DMS79 (cell line): ENCODE measurements around the gene SFSWAP.

ENCODE experiments used
- DNase-seq: peaks from one replicate; lab custom pipeline; 2025; lab: John Stamatoyannopoulos, UW

The SFSWAP gene

GRCh38 chr12:131834798-131835615 lies 124.1 kb downstream of the SFSWAP start:
- no peak for DNase-seq

GRCh38 chr12:131835616-131836171 lies 124.8 kb downstream of the SFSWAP start:
- DNase-seq = no peak

- no peak for DNase-seq
These were observed 125.3 kb downstream of the SFSWAP start for GRCh38 chr12:131836193-131836592.

- no peak for DNase-seq
These were observed 126.0 kb downstream of the SFSWAP start for GRCh38 chr12:131836714-131837397.

GRCh38 chr12:131840643-131841416 lies 129.9 kb downstream of the SFSWAP start:
- DNase-seq = no peak

- DNase-seq = no peak
These were observed 130.7 kb downstream of the SFSWAP start for GRCh38 chr12:131841547-131841946.

- DNase-seq = no peak
These were observed 131.3 kb downstream of the SFSWAP start for GRCh38 chr12:131842169-131842568.

GRCh38 chr12:131843527-131843926 lies 132.6 kb downstream of the SFSWAP start:
- no peak for DNase-seq

GRCh38 chr12:131844140-131844539 lies 133.2 kb downstream of the SFSWAP start:
- no peak for DNase-seq

GRCh38 chr12:131844656-131845055 lies 133.8 kb downstream of the SFSWAP start:
- no peak for DNase-seq

GRCh38 chr12:131845121-131845520 lies 134.2 kb downstream of the SFSWAP start:
- DNase-seq = no peak

GRCh38 chr12:131847456-131847855 lies 136.6 kb downstream of the SFSWAP start:
- peak; percentile 17 for DNase-seq

GRCh38 chr12:131848753-131849152 lies 137.9 kb downstream of the SFSWAP start:
- DNase-seq = no peak
